ENCODE results near the gene OR8D2.

Gene OR8D2

GRCh38 chr11:124320097-124320496 lies at the start of gene OR8D2:
OR8D2 (minus strand) TSS chr11:124320197; CDS start chr11:124320197, 0 bp downstream.
- in situ Hi-C loops (cut with MboI; ENCODE audit: low sequenced_read_pairs): no loop called here

DNA sequence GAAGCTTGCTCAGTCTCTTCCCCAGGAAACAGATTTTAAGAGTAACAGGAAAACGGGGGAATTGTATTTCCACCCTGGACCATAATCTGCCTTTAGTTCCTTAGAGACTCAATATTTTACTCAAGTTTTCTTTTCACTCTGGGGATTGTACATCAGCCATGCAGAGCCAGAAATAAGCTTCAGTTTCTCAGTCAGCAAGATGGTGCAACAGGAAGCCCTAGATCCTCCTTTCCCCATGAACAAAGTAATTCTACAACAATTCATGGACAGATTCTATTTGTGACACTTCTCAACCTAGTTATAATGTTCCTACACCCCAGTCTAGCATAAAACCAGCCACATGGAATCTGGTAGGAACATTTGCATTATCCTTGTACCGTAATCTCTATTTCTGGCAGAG lies 39.6 kb upstream of the OR8D2 start:
- in situ Hi-C loops (cut with MboI; ENCODE audit: low sequenced_read_pairs): no loop called here

DNA sequence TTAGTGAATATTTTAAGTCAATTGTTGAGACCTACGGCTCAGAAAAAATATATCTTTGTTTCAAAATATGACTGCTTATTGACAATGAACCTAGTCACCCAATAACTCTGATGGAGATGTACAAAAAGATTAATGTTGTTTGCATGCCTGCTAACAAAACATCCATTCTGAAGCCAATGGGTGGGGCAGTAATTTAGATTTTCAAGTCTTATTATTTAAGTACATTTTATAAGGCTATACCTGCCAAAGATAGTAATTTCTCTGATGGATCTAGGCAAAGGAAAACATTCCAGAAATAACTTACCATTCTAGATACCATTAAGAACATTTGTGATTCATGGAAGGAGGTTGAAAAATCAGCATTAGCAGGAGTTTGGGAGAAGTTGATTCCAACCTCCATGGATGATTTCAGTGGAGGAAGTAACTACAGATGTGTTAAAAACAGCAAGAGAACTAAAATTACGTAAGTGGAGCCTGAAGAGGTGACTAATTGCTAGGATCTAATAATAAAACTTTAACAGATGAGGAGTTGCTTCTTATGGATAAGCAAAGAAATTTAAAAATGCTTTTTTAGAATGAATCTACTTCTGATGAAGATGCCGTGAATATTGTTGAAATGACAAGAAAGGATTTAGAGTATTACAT lies 26.4 kb upstream of the OR8D2 start:
- in situ Hi-C loops (cut with MboI; ENCODE audit: low sequenced_read_pairs): no loop called here

GRCh38 chr11:124344346-124344745 lies 24.3 kb upstream of the OR8D2 start:
- in situ Hi-C loops (cut with MboI; ENCODE audit: low sequenced_read_pairs): no loop called here

DNA sequence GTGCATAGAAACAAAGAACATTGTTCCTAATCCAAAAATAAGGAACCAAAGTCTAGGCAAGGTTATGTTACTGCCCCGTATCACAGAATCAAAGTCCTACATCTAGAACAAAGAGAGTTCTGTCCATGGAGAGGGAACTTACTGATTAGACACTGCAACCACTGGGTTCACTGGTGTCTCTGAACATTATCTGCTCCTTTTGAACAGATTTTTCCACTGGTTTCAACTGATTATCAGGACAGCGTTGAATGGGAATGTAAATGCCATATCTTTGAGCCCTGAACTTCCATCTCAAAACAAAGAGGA lies 20.1 kb upstream of the OR8D2 start:
- in situ Hi-C loops (cut with MboI; ENCODE audit: low sequenced_read_pairs): no loop called here

DNA sequence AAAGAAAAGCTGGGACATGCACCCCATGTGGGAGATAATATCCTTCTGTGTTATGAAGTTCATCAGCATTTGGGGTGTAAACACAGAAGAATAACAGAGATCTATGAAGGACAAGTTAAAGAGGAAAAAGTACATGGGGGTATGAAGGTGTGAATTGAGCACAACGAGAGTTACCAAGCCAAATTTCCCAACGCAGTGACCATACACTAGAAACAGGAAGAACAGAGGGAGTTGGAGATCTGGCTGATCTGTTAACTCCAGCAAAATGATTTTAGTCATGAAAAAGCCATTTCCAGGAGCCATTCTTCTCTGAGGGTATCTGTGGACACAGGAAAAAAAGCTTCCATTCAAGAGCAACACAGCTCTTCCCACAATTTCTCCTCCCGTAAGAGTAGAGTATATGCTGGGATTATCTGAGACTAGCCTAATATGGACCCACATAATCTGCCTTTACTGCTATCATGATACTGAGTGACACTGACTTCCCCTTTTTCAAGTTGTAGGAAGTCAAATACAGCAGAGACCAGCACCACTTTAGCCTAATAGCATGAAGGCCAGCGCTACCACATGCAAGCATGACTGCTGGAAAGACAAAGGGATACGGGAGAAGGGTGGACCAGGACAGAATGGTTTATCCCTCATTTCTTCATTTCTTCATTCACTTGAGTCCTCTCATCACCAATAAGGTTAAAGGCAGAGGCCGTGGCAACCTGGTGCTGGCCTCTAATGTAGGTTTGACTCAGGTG lies 19.6 kb upstream of the OR8D2 start:
- in situ Hi-C loops (cut with MboI; ENCODE audit: low sequenced_read_pairs): no loop called here

GRCh38 chr11:124331873-124332272 lies 11.9 kb upstream of the OR8D2 start:
- in situ Hi-C loops (cut with MboI; ENCODE audit: low sequenced_read_pairs): no loop called here

DNA sequence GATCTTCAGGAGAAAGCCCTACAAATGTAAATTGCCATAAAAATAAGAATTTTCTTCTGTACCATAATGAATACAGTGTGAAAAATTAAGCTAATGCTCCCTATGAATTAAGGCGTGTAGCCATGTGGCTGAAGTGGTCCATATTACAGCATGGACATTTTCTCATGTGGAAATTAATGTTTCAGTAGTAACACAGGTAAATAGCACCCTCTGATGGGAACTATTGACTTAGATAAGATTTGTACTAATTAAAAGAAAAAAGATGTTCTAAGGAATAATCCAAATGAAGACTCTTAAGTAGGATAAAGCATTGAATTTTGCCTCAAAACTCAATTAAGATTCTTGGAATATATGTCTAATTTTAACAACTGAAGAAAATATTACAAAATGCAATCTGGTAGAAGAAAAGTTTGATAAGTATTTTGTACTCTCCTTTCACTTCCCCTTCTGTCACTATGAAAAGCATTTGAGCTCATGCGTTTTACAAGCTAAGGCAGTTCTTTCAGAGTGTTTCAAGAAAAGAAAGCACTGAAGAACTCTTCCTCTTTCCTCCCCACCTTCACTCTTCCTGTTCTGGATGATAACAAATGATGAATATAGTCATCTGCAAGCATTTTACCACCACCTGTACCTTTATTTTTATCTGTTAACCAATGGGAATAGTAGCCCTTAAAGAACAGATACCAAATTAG lies 9.9 kb upstream of the OR8D2 start:
- in situ Hi-C loops (cut with MboI; ENCODE audit: low sequenced_read_pairs): no loop called here

DNA sequence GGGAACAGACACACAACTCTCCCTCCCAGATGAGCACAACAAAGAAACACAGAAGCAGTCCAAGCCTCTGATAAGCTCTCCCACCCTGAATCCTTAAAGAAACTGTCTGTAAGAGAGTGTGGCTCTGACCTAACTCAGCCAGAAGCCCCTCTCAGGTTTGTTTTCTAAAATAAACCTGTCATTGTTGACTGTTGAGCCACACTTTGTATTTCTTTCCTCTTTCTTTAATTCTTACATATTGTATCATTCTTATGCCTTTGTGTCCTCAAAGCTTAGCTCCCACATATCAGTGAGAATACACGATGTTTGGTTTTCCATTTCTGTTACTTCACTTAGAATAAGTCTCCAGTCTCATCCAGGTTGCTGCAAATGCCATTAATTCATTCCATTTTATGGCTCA lies 7.8 kb upstream of the OR8D2 start:
- in situ Hi-C loops (cut with MboI; ENCODE audit: low sequenced_read_pairs): no loop called here

DNA sequence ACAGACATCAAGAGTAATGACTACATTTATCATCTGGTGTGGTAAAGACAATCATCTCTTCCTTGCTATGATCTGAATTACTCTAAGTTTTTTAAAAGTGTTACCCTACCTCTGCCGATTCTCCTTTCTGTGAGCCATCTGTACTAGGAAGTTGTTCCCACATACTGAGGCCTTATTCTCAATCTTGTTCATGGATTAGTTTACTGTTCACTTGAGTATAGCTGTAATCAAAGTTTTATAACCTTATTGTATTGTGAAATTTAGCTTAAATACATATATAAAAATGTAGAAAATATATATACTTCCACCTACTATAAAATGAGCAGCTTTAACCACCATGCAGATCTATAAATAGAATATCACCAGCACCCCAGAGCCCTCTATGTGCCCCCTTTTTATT lies 2.4 kb upstream of the OR8D2 start:
- in situ Hi-C loops (cut with MboI; ENCODE audit: low sequenced_read_pairs): no loop called here

DNA sequence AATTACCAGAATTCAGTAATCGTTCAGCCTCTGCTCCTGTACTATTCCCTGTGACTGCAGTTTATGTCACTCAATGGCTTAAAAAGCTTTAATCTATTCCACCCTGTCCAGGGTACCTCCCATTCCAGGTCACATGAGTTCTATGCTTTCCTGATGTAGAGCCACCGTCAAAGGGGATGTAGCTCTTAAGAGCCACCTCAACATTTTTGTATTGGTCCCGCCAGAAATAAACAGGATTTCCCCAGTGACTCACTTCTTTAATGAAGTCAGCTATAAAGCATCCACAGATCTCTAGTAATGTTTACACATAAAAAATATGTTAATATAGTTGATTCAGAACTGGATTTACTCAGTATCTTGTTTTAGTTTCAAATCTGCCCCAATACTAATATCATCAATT lies 4.9 kb downstream of the OR8D2 start:
- in situ Hi-C loops (cut with MboI; ENCODE audit: low sequenced_read_pairs): no loop called here

DNA sequence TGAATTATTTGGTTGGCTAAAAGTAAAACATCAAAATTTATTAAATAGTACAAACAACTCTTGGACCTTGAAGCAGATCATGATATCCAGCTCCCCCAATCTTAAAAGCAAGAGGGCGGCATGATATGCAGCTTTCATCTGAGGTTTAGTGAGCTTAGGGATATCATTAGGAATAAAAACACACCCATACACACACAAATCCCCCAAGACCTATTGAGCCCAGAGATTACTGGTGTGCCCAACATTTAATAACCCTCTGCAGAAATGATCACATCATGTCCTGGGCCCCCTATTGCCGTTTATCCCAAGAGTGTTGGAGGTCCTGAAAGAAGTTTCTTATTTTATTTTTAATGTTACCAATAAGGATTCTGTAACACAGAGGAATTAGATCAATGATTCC lies 6.1 kb downstream of the OR8D2 start, which contains the start of gene OR8D1:
OR8D1 (minus strand) TSS at position 101 of the 400 bp plus-strand sequence. CDS start 3,183 bp downstream, outside the sequence.
- in situ Hi-C loops (cut with MboI; ENCODE audit: low sequenced_read_pairs): no loop called here

GRCh38 chr11:124313131-124313530 lies 6.9 kb downstream of the OR8D2 start:
- in situ Hi-C loops (cut with MboI; ENCODE audit: low sequenced_read_pairs): no loop called here

GRCh38 chr11:124311670-124312069 lies 8.3 kb downstream of the OR8D2 start:
- in situ Hi-C loops (cut with MboI; ENCODE audit: low sequenced_read_pairs): no loop called here

GRCh38 chr11:124311269-124311668 lies 8.7 kb downstream of the OR8D2 start:
- in situ Hi-C loops (cut with MboI; ENCODE audit: low sequenced_read_pairs): no loop called here

DNA sequence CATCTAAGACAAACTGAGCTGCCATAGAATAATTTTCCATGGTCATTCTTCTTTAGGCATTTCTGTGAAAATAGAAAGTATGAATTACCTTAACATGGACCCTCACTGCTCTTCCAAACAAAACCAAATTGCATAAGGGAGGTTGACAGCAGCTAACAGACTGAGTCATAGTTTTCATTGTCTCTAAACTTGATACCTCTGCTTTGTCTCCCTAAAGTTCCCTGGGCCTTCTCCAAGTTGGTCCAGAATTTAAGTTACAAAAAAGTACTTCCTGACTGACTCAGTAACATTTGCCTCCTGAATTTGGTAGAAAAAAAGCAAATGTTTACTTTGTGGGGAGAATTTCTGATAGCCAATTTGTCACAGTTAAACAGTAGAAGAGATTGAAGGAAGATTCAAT lies 9.3 kb downstream of the OR8D2 start:
- in situ Hi-C loops (cut with MboI; ENCODE audit: low sequenced_read_pairs): no loop called here

DNA sequence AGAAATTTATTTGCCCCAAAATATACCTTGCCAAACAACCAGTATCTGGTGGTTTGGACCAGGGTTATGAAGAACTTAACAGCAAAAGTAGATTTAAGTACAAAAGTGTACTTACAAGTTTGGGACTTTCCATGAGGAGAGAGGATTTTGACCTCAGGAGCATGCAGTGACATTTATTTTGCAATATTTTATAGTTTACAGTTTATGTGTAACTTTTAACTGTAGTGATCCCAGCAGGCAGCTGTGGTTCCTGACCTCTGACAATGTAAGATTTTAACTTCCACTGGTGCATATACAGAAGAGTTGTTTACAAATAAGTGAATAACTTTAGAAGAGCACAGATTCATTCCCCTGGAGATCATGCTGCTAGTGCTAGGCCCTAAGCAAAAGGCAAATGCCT lies 12.9 kb downstream of the OR8D2 start:
- in situ Hi-C loops (cut with MboI; ENCODE audit: low sequenced_read_pairs): no loop called here

- in situ Hi-C loops (cut with MboI; ENCODE audit: low sequenced_read_pairs): no loop called here
These were observed 17.5 kb downstream of the OR8D2 start for GRCh38 chr11:124302347-124303125.

- in situ Hi-C loops (cut with MboI; ENCODE audit: low sequenced_read_pairs): no loop called here
These were observed 18.4 kb downstream of the OR8D2 start for GRCh38 chr11:124301548-124301947.

DNA sequence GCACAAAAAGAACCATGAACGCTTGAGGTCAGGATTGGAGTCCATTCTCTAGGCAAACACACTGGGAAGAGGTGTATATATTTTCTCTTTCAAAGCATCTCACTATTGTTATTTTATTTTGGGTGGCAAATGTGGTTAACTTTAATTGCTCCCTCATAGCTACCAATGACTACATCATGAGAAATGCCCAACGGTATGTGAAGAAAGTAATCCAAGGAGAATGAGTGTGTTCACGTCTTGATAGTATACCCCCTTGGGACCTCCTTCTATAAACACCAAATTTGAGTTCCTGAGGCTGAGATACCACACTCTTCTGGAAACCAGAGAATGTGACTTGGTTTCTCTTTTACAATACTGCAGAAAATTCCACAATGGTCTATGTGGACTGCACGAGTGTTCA lies 22.1 kb downstream of the OR8D2 start:
- in situ Hi-C loops (cut with MboI; ENCODE audit: low sequenced_read_pairs): no loop called here

GRCh38 chr11:124296016-124296415 lies 24.0 kb downstream of the OR8D2 start:
- in situ Hi-C loops (cut with MboI; ENCODE audit: low sequenced_read_pairs): no loop called here
